DOHH2 (cell line): ENCODE results near the gene PHF21B.

Experiments
- H3F3A ChIP-seq: fragments of 200-600 bp; sonication (generic), shearing (Covaris generic); 2 replicates; pipeline ENCODE4 v1.6.0; 2016; ENCODE audit warnings: antibody characterized with exemption, mild to moderate bottlenecking; ENCODE audit not compliant: control insufficient read depth, insufficient read depth
- H3K27ac ChIP-seq: fragments of 200-600 bp; sonication (generic); 2 replicates; pipeline ENCODE4 v1.5.1; 2014; ENCODE audit warnings: low read depth, mild to moderate bottlenecking, low read length, moderate library complexity
- H3K27me3 ChIP-seq: fragments of 200-600 bp; sonication (generic); 2 replicates; pipeline ENCODE4 v1.6.1; 2014; ENCODE audit warnings: mild to moderate bottlenecking, low read length, mixed read lengths; ENCODE audit not compliant: control insufficient read depth
- H3K36me3 ChIP-seq: fragments of 200-600 bp; sonication (generic); 2 replicates; pipeline ENCODE4 v1.6.1; 2014; ENCODE audit warnings: mild to moderate bottlenecking, low read length, moderate library complexity, mixed read lengths; ENCODE audit not compliant: control insufficient read depth
- H3K4me1 ChIP-seq: fragments of 200-600 bp; sonication (generic); 2 replicates; pipeline ENCODE4 v1.6.1; 2014; ENCODE audit warnings: mild to moderate bottlenecking, low read length, mixed read lengths; ENCODE audit not compliant: control insufficient read depth
- H3K4me2 ChIP-seq: fragments of 200-600 bp; sonication (generic); 2 replicates; pipeline ENCODE4 v1.6.0; 2014; ENCODE audit warnings: mild to moderate bottlenecking, low read length, moderate library complexity
- H3K4me3 ChIP-seq: fragments of 200-600 bp; sonication (generic); 2 replicates; pipeline ENCODE4 v1.5.1; 2014; ENCODE audit warnings: mild to moderate bottlenecking, low read length, mixed read lengths
- H3K79me2 ChIP-seq: fragments of 200-600 bp; sonication (generic); 2 replicates; pipeline ENCODE4 v1.6.1; 2014; ENCODE audit warnings: mild to moderate bottlenecking, low read length, mixed read lengths; ENCODE audit not compliant: control insufficient read depth
- H3K9me2 ChIP-seq: fragments of 200-600 bp; sonication (generic); replicated peaks from 2 replicates; pipeline ENCODE4 v1.6.1; 2014; ENCODE audit warnings: mild to moderate bottlenecking, low read length, mixed read lengths; ENCODE audit not compliant: control insufficient read depth
- H3K9me3 ChIP-seq: fragments of 200-600 bp; sonication (generic); 2 replicates; pipeline ENCODE4 v1.6.1; 2014; ENCODE audit warnings: antibody characterized with exemption, low read length, mixed read lengths; ENCODE audit not compliant: control insufficient read depth, insufficient read depth
- H4K20me1 ChIP-seq: fragments of 200-600 bp; sonication (generic); 2 replicates; pipeline ENCODE4 v1.6.0; 2014; ENCODE audit warnings: low read depth, mild to moderate bottlenecking, antibody characterized with exemption, low read length, moderate library complexity; ENCODE audit not compliant: control insufficient read depth, insufficient read depth
- EZH2phosphoT487 ChIP-seq: fragments of 200-600 bp; sonication (generic); IDR thresholded peaks from 2 replicates; pipeline ENCODE4 v1.6.1; 2017; ENCODE audit warnings: borderline replicate concordance, mild to moderate bottlenecking, antibody characterized with exemption, low read length, moderate library complexity, mixed read lengths
- TF ChIP-seq, protein P1 (sequence below): fragments of 200-600 bp; sonication (generic); IDR thresholded peaks from one replicate; pipeline ENCODE4 v1.5.1; 2014; ENCODE audit warnings: antibody characterized with exemption, mild to moderate bottlenecking, low read depth, low read length; ENCODE audit not compliant: poor library complexity, severe bottlenecking

The PHF21B gene

DNA sequence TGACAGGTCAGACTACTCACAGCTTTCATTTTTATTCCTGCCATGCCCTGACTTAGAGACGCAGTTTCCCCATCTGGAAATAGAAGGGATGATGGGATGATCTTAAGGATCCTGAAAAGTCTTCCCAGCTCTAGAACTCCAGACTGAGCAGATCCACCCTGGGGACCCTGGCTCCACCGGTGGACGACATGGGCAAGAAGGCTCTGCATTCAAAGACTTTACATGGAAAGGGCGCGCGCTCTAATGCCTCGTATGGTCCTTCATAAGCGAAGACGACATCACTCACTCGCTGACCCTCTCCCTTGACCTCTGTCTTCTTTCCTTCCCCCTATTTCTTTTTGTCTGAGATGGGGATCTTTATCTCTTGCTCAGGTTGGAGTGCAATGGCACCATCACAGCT lies 24.4 kb upstream of the PHF21B start:
- Histone ChIP-seq H3K27me3 (no peaks in the 10 kb centered on the region), H4K20me1 (no peaks in the 10 kb centered on the region), H3K4me3 (no peak overlapping the region), H3K9me3 (no peaks in the 10 kb centered on the region; the same call in 1 of the 2 replicates), H3K4me2 (no peak overlapping the region), H3K4me1 (no peaks in the 10 kb centered on the region), H3K79me2 (no peaks in the 10 kb centered on the region), H3K36me3 (no peaks in the 10 kb centered on the region), H3F3A (no peaks in the 10 kb centered on the region), H3K27ac (no peak overlapping the region), H3K9me2 (no peaks in the 10 kb centered on the region)
- TF ChIP-seq, protein P1, sequence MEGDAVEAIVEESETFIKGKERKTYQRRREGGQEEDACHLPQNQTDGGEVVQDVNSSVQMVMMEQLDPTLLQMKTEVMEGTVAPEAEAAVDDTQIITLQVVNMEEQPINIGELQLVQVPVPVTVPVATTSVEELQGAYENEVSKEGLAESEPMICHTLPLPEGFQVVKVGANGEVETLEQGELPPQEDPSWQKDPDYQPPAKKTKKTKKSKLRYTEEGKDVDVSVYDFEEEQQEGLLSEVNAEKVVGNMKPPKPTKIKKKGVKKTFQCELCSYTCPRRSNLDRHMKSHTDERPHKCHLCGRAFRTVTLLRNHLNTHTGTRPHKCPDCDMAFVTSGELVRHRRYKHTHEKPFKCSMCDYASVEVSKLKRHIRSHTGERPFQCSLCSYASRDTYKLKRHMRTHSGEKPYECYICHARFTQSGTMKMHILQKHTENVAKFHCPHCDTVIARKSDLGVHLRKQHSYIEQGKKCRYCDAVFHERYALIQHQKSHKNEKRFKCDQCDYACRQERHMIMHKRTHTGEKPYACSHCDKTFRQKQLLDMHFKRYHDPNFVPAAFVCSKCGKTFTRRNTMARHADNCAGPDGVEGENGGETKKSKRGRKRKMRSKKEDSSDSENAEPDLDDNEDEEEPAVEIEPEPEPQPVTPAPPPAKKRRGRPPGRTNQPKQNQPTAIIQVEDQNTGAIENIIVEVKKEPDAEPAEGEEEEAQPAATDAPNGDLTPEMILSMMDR = no peak
- TF ChIP-seq EZH2phosphoT487 = no peak

GRCh38 chr22:45033136-45033535 lies 23.3 kb upstream of the PHF21B start:
- Histone ChIP-seq H3K36me3 (no peaks in the 10 kb centered on the region), H4K20me1 (no peaks in the 10 kb centered on the region), H3K4me1 (no peaks in the 10 kb centered on the region), H3K79me2 (no peaks in the 10 kb centered on the region), H3K9me3 (no peaks in the 10 kb centered on the region; the same call in 1 of the 2 replicates), H3K9me2 (no peaks in the 10 kb centered on the region), H3K27ac (no peak overlapping the region), H3K4me2 (no peak overlapping the region), H3K27me3 (no peaks in the 10 kb centered on the region), H3K4me3 (no peak overlapping the region), H3F3A (no peaks in the 10 kb centered on the region)
- TF ChIP-seq EZH2phosphoT487 = no peak
- TF ChIP-seq, protein P1 = no peak

GRCh38 chr22:45031629-45032403 lies 22.0 kb upstream of the PHF21B start:
- H3K9me3 ChIP-seq = no peaks in the 10 kb centered on the region
- H3K4me1 ChIP-seq = no peaks in the 10 kb centered on the region
- H3K27ac ChIP-seq = no peak overlapping the region
- no peaks in the 10 kb centered on the region for H4K20me1 ChIP-seq
- no peaks in the 10 kb centered on the region for H3K27me3 ChIP-seq
- no peaks in the 10 kb centered on the region for H3K79me2 ChIP-seq
- H3K4me2 ChIP-seq = no peak overlapping the region
- TF ChIP-seq, protein P1 = no peak
- TF ChIP-seq EZH2phosphoT487 = no peak
- H3F3A ChIP-seq = no peaks in the 10 kb centered on the region
- no peaks in the 10 kb centered on the region for H3K9me2 ChIP-seq
- no peak overlapping the region for H3K4me3 ChIP-seq
- no peaks in the 10 kb centered on the region for H3K36me3 ChIP-seq
